ENCODE data around the gene OGFOD3.

Gene OGFOD3

DNA sequence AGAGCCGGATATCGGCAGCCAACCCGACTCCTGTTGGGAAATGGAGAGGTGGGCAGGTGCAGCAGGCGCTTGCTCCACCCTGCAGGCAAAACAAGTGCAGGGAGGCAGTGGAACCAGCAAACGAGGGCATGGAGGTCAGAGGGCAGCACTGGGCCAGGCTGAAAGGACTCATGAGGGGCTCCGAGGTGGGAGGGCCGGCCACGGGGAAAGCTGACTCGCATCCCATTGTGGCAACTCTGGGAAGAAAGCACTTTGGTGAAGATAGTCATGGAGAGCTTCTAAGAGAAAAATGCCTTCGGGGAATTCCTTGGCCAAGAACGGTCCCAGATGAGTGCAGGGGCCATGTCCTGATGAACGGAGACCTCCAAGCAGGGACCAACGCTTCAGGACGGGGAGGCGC lies 27.7 kb upstream of the OGFOD3 start:
- no peak for DNase-seq

DNA sequence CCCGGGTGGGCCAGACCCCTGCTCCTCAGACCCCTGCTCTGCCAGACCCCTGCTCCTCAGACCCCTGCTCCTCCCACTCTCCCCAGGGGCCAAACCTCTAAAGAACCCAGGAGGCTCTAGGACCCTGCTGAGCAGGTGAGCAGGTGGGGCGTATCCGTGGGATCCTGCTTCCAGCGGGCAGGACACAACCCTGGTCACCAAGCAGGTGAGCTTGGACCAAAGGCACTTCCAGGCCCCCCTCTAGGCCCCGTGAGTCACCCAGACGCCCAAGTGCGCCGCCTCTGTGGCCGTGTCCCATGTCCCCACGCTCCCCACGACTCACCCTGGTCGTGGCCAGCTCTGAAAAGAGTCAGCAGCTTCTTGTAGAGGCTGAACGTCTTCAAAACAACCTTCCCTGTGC lies 27.2 kb upstream of the OGFOD3 start:
- DNase-seq, result no peak

DNA sequence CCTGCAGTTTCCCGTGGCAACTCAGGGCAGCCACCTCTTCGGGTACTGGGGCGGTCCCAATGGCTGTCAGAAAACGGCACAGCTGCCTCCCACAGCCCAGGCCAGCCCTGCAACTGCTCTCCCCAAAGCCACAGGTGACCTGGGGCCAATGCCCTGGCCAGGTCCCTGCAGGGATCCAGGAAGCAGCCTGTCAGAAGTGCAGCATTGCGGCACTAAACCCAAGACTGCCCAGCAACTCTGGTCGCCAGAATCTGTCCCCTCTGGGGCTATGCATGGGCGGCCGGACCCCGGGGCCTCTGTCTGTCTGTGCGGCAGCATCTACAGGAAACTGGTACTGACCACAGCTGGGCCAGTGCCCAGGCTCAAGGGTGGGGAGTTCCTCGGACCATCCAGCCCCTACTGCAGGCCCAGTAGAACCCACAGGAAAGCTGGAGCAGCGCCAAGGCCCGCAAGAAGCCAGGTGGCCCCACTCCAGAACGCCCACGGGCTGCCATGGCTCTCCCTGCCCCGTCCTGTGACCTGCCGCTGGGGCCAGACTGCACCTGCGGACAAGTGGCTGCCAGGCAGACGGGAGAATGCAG lies 26.6 kb upstream of the OGFOD3 start:
- DNase-seq, result no peak

DNA sequence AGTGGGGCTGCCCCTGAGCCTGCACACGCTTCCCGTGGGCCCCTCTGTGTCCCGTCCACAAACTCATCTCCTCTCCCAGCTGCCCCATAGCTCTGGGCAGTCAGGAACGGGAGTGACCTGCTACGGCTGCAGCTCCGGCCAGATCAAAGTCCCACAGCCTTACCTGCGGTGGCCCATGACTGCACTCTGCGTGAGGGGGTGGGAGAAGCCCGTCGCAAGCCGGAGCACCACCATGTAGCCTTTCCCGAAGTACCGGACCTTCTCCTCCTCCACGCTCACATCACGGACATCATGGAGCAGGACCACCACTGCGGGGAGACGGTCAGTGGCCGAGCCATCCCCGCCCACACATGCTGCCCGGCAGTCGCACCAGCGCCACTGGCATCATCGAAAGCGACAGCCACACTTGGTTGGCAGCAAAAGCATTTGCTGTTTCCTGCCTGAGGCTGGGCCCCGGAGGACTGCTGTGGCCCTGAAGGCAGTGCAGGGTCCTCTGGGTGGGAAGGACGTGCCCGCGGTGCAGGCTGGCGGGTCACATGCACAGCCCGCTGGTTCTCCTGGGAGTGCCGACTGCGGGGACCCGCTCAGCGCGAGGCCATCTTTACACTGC lies 26.0 kb upstream of the OGFOD3 start:
- no peak for DNase-seq

DNA sequence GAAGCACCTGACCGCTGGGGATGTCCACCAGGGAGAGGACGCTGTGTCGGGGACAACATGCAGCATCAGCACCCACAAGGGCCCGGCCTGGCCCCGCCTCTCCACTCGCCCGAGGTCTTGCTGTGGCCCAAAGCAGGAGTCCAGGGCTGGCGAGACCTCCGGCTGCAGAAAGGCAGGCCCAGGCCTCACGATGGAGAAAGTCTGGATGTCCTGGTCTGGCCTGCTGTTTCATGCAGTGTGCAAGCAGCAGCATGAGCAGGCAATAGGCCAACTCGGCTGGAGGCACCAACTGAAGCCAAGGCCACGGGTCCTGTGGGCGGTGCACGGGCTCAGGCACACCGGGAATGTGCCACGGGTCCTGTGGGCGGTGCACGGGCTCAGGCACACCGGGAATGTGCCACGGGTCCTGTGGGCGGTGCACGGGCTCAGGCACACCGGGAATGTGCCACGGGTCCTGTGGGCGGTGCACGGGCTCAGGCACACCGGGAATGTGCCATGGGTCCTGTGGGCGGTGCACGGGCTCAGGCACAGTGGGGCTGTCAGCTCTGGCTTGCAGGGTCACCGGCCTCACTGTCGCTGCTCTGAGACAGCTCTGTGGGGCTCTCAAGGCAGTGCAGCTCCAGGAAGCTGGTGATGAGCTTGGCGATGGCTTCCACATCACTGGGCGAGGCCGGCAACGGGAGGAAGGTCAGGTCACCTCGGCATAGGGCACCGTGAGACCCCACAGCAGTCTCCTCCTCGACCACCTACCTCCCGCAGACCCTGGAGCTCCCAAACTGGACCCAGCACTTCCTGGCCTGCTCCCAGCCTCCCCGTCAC lies 25.3 kb upstream of the OGFOD3 start:
- no peak for DNase-seq

DNA sequence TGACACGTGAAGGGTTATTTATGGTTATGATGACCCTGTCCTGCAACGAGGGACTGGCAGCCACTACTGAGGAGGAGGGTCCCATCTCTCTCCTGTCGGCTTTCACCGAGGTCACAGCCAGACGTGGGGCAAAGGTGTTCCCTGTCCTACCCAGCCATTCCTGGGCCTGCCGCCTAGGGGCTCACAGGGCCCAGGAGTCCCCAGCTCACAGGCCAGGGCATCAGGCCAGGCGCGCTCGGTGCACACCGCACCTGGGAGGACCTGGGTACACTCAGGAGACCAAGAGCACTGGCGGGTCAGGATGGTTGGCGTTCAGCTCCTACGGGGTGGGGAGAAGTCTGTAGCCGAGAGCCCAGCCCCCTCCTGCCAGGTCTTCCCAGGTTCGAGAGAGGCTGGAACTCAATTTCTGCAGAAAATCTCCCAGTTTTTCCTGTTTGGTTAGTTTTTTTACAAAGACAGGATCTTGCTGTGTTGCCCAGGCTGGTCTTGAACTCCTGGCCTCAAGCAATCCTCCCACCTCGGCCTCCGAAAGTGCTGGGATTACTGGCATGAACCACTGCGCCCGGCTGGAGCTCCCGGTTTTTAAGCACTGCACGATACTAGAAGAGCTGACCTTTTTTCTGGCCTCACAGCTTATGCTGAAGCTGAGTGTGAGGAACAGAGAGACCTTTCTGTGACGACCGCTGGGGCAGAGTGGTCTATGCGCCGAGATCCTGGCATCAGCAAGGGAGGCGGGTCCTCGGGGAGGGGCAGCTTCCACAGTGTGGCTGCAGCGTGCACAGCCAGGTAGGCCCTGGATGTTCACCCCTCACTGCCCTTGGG lies 24.5 kb upstream of the OGFOD3 start:
- no peak for DNase-seq

DNA sequence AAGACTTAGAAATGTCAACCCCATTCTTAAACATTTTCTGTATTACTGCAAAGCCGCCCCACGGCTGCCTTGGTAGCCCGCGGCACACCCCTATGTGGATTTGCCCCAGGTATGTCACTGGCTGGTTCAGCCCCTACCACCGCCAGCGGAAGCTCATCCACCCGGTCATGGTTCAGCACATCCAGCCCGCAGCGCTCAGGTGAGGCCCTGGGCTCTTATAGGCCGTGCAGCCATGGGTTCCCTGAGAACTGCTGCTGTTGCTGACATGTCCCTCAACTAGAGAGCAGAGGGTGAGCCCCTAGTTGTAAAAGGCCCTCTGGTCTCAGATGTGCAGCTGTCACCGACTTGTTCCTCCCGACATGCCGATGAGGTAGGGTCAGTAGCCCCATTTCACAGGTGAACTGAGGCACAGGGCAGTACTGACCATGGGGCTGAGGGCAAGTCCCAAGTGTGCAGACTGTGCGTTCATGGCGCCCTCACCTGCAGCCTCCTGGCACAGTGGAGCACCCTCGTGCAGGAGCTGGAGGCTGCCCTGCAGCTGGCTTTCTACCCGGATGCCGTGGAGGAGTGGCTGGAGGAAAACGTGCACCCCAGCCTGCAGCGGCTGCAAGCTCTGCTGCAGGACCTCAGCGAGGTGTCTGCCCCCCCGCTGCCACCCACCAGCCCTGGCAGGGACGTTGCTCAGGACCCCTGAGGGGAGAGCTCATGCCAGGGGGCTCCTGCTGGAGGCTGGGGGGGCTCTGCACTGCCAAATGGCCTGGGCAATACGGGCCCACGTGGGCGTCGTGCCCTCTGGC lies 23.5 kb upstream of the OGFOD3 start:
- no peak for DNase-seq

DNA sequence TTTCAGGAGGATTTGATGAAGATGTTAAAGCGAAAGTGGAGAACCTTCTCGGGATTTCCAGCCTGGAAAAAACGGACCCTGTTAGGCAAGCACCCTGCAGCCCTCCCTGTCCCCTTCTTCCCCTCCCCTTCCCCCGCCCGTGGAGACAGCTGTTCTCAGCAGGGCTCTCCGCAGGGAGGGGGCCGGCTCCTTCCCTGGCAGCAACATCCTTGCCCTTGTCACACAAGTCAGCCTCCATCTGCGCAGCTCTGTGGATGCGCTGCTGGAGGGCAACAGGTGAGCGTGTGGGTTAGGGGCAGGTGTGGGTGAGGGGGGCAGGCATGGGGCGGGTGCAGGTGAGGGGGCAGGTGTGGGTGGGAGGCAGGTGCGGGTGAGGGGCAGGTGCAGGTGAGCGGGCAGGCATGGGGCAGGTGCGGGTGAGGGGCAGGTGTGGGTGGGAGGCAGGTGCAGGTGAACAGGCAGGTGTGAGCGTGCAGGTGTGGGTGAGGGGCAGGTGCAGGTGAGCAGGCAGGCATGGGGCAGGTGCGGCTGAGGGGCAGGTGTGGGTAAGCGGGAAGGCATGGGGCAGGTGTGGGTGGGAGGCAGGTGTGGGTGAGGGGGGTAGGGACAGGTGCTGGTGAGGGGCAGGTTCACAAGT lies 22.7 kb upstream of the OGFOD3 start:
- DNase-seq, result peak; percentile 82

DNA sequence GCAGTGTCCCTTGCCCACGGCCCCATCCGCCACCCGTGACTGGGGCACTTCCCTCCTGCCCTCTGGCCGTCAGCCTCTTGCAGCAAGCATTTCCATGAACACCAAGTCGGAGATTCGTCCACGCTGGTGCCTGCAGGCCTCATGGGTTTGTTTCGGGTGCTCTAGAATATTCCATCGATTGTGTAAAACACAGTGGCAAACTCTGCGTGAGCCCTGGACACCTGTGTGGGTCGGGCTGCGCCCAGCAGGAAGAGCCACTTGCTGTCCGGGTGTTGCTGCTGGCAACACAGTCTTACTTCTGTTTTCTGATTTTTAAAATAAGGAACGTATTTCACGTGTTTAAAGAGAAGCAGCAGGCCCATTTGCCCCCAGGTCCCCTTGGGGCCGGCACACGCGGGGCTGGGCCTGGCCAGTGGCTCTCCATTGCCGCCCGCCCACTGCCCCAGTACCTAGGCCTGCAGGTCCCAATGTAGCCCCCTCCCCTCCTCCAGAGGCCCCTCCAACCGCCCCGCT lies 22.1 kb upstream of the OGFOD3 start:
- no peak for DNase-seq

DNA sequence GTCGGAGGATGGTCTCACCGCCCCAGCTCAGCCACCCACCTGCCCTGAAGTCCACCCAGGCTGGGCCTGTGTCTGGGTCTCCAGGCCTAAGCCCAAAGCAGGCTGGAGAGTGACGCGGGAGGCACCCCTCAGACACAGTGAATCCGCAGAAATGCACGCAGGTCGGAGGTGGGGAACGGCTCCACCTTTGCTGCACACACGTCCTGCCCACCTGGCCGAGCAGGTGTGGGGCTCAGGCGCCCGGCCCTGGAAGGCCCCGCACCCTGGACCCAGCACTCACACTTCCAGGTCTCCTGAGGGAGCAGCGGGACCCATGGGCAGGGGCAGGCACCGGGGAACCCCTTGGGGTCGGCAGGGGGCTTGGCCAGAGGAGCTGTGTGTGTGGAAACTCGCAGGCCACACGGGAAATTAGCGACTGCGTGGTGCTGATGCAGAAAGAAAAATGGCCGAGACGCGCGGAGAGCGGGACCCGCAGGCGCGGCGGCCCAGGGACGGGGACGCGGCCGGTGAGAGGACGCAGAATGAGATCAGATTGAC lies 21.5 kb upstream of the OGFOD3 start:
- DNase-seq, result no peak

DNA sequence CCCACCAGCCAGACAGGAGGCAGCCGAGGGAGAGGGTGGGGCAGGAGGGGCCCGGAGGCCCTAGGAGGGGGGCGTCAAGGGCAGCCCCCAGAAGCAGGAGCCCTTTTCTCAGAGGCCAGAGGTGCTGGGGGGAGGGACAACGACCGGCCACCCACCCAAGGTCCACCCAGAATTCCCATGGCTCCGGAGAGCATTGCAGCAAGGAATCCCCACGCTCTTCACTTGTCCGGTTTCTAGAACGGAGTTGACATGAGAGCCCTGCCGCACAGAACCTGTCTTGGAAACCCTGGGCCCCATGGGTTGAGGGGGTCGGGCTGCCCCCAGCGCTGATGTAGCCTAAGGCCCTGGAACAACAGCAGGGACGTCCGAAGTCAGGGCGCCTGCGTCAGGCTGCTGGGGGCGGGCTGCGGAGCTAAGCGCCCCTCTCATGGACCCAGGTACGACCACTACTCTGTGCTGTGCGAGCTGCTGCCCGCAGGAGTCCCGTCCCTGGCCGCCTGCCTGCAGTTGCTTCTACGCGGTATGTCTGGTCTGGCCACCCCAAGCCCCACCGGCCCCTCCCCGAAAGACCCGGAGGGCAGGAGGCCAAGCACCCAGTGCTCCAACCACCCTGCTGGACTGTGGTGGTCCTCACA lies 20.9 kb upstream of the OGFOD3 start:
- no peak for DNase-seq

DNA sequence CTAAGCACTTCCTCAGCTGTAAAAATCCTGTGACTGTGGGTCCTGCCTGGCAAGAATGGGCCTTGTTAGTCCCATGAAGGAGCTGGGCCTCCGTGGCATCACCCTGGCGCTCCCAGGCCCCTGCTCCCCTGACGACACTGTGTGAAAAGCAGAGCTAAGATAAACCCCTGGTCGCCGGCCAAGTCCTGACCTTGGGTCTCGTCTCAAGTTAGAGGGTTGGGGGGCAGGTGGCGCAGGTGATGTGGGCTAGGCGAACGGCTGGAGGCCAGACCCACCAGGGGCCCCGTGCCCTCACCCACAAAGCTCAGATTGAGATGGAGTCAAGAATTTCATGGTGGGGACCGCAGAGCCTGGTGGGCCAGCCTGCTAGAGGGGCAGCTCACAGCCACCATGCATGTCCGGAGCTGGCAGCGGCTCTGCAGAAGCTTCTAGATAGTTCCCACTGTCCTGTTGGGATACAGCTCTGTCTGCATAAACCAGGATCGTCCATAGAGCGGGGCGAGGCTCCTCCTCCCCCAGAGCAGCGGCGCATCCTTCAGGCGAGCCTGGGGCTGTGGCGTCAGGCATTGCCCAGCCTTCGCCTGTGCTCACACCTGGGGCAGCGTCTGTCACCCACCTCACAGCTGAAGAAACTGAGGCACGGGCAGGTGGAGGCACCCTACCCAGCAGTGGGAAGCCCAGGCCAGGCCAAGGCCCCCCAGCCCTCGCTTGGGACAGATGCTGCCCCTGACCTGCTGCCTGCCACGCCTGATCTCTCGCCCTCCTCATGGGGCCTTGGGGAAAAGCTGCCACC lies 20.2 kb upstream of the OGFOD3 start:
- DNase-seq, result no peak

DNA sequence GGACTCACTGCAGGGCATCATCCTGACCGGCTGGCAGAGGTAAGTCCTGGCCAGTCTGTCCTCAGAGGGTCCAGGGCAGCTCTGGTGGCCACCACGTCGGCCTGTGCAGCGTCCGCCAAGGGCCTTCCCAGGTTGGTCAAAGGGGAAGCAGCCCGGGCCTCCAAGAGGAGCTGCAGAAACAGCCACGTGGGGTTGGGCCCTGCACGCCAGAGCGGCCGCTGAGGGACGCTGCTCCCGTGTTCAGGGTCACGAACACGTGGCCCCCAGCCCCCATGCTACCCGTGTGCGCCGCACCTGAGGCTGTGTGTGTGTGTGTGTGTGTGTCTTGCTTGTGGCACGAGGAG lies 18.9 kb upstream of the OGFOD3 start:
- DNase-seq, result no peak

DNA sequence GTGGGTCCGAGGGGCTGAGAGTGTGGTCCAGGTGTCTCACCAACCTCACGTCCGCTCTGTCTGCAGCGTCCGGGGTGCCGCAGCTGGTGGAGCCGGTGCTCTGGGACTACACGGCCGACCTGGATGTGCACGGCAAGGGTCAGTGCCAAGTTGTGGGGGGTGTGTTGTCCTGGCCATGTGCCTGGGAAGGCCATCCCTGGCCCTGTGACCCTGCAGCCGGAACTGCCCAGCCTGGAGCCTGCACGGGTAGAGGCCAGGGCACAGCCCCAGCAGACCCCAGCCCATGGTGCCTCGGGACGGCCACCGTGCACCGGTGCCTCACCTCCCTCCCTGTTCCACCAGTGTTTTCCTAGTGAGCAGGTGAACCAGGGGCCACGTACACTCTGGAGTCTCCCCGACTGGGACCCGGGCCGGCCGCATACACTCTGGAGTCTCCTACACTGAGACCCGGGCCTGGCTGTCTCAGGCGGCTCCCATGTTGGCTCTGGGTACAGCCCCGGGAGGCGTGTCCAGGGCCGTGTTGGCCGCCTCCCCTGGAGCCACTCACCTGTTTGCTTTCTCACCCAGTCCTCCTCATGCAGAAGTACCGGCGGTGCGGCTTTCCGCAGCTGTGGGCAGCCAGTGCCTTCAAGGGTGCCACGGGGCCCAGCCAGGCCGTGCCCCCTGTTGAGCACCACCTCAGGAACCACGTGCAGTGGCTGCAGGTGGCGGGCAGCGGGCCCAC lies 18.4 kb upstream of the OGFOD3 start:
- no peak for DNase-seq

DNA sequence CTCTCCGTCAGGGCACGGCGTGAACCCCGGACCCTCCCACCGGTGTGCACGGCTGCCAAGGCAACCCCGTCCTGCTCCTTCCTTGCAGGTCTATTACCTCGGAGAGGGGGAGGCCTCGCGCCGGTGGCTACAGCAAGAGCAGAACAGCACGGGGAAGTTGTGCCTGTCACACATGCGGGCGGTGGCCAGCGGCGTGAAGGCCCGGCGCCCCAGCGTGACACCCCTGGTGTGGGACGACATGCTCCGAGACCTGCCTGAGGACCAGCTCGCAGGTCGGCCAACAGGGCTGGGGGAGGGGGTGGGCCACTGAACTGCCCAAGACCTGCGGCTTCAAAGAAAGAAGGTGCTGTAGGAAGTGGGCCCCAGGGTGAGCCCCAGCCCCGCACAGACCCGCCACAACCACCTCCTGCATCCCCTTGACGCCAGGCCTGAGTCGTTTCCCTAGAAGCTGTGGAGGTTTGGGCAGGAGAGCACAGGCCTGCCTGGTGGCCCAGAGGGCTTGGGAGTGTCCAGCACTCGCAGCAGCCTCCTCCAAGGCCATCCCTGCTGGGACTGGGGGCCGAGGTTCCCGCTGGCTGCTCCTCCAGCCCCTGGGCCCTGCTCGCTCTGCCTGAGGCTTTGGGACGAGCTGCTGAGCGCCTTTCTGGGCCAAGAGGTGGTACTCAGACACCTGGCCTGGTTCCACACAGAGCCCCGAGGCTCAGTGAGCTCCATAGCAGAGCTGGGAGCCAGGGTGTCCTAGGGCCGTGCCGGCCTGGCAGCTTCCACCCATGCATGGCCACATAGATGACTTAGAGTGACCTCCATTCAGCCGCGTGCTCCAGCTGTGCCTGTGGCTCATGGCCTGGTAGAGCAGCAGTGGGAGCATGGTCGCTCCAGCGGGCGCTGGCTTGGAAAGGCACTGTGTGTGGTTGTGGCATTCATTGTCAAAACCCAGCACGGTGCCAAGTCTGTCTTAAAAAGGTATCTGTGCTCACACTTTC lies 17.5 kb upstream of the OGFOD3 start:
- no peak for DNase-seq

DNA sequence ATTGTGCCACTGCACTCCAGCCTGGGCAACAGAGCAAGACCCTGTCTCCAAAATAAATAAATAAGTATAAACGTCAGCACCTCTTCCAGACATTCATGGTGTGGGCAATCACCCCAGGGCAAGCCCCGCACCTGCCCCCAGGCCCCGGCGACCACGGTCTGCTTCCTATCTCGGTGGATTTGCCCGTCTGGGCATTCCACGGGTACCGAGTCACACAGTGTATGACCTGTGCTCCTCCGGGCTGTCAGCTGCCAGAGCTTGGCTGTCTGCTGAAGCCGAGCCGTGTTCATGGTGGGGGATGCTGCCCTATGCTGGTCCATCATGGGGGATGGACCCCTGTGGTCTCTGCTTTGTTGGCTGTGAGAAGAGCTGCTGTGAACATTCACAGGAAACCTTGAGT lies 16.7 kb upstream of the OGFOD3 start:
- no peak for DNase-seq

DNA sequence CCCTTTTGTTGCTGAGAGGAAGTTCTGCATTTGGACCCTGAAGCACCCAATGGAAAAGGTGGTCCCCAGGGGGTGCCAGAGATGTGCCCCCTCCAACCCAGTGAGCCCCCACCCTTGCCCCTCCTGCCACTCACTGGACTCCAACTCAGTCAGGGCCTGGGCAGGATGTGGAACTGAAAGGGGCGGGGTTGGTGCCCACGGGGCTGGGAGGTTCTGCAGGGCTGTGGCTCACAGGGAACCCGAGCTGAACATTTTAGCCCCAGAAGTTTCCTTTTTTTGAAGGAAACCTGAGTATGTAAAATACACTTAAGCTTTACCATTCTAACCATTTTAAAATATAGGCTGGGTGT lies 15.8 kb upstream of the OGFOD3 start:
- no peak for DNase-seq

DNA sequence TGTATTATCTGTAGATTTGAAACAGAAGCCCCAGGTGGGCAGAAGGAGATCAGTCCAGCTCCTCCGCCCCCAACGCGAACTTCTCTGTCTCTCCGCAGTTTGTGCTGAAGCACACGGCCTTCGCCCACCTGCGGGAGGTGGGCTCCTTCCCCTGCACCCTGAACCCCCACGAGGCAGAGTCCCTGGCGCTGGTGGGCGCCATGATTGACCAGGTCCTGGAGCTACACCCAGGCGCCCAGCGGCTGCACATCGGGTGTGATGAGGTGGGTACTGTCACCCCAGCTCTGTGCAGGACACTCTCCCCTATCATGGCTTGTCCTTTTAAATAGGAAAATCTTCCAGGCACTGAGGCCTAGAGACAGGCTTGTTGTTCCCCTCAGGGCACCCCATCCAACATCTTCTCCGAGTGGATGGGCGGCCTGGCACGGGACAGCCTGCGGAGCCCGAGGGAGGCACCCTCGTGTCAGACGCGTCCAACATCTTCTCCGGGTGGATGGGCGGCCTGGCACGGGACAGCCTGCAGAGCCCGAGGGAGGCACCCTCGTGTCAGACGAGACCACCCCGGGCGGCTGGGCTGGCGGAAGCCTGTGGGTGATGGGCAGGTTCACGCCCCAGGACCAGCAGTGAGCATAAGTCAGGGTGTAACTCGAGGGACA lies 15.3 kb upstream of the OGFOD3 start:
- DNase-seq, result no peak

Measured in NCI-H69 (cell line).